HCT116 (cell line): ENCODE measurements around the gene GALNT16. TPM values are rescaled to one million over a fixed set of nuclear protein-coding genes. Genes with fewer than 3 reads are reported as not detected.

Source experiments
- ATAC-seq: fragments of 200-7000 bp; cut with Tn5 transposase; 2 replicates; pipeline ENCODE4 v1.9.1; 2020; ENCODE audit warnings: mild to moderate bottlenecking, moderate library complexity
- BruUV-seq: library from RNA; stranded (reverse); fragments of 400-500 nt; replicated peaks from 2 replicates; lab custom pipeline; 2021; lab: Mats Ljungman, UMichigan
- CTCF ChIA-PET: fragments of 300-600 bp; sonication (Branson Sonifier 250); formaldehyde crosslinking; loops from one replicate; lab custom pipeline; 2021; ENCODE audit warnings: antibody characterized with exemption; lab: Charles Lee
- POLR2A ChIA-PET: fragments of 300-600, 350-600 bp; sonication (Branson Sonifier 250); formaldehyde crosslinking; loops from one replicate; lab custom pipeline; 2021; ENCODE audit warnings: antibody characterized with exemption; lab: Charles Lee
- RAD21 ChIA-PET, 2 experiments: fragments of 300-600 bp; sonication (Branson Sonifier 250); formaldehyde crosslinking; loops; one replicate each; lab custom pipeline; 2023; ENCODE audit warnings: low total read pairs in 2 of 2; ENCODE audit not compliant: uncharacterized antibody in 2 of 2, unreplicated experiment in 2 of 2, low non-redundant PET in 1 of 2; lab: Charles Lee
- DNase-seq: peaks from one replicate; pipeline ENCODE4 v3.0.0-alpha.2; 2010; ENCODE audit warnings: low read depth, low spot score
- H2AFZ ChIP-seq: fragments of 200-600 bp; shearing (Covaris generic), sonication (generic); 2 replicates; pipeline ENCODE4 v1.6.1; 2017; ENCODE audit warnings: low read depth, mixed run types, mixed read lengths, antibody characterized with exemption, low read length; ENCODE audit not compliant: poor library complexity, severe bottlenecking
- H3K27ac ChIP-seq: 2 replicates; pipeline ENCODE4 v1.5.1; 2012; ENCODE audit warnings: low read depth, low read length
- H3K27me3 ChIP-seq: fragments of 200-600 bp; sonication (generic); 2 replicates; pipeline ENCODE4 v1.6.1; 2016; ENCODE audit warnings: mixed run types, low read length, mixed read lengths; ENCODE audit not compliant: insufficient read depth
- H3K36me3 ChIP-seq, 2 experiments: fragments of 200-500 bp in 1 of 2; fragments of 200-600 bp in 1 of 2; sonication (Bioruptor generic) in 1 of 2; sonication (generic) in 1 of 2; 2 replicates each; pipeline versions ENCODE4 v1.5.1 to v1.6.1; 2014 to 2016; ENCODE audit warnings: low read length in 2 of 2, inconsistent platforms in 1 of 2, mixed read lengths in 1 of 2, mixed run types in 1 of 2; ENCODE audit not compliant: insufficient read depth in 2 of 2, control insufficient read depth in 1 of 2
- H3K4me1 ChIP-seq, 2 experiments: fragments of 200-600 bp in 1 of 2; sonication (generic) in 1 of 2; 2 replicates each; pipeline versions ENCODE4 v1.5.1 to v1.6.1; 2012 to 2017; ENCODE audit warnings: low read length in 2 of 2, inconsistent platforms in 1 of 2, mild to moderate bottlenecking in 1 of 2, mixed read lengths in 1 of 2, mixed run types in 1 of 2, moderate library complexity in 1 of 2; ENCODE audit not compliant: insufficient read depth in 2 of 2, control insufficient read depth in 1 of 2
- H3K4me2 ChIP-seq: fragments of 200-600 bp; sonication (generic); 2 replicates; pipeline ENCODE4 v1.6.1; 2017; ENCODE audit warnings: mixed run types, low read length, mixed read lengths
- H3K4me3 ChIP-seq, 2 experiments: fragments of 200-600 bp in 1 of 2; sonication (generic) in 1 of 2; replicated peaks in 1 of 2; 2 replicates each; pipeline ENCODE4 v1.5.1; 2011 to 2016; ENCODE audit warnings: low read length in 2 of 2, control low read depth in 1 of 2, low read depth in 1 of 2, mild to moderate bottlenecking in 1 of 2, mixed read lengths in 1 of 2, mixed run types in 1 of 2
- H3K79me2 ChIP-seq: fragments of 200-600 bp; sonication (generic); 2 replicates; pipeline ENCODE4 v1.6.1; 2017; ENCODE audit warnings: mild to moderate bottlenecking, mixed run types, low read length, moderate library complexity, mixed read lengths; ENCODE audit not compliant: insufficient read depth
- H3K9ac ChIP-seq: fragments of 200-600 bp; sonication (generic); 2 replicates; pipeline ENCODE4 v1.6.1; 2016; ENCODE audit warnings: low read length, mixed read lengths
- H3K9me2 ChIP-seq: fragments of 200-600 bp; sonication (generic), shearing (Covaris generic); 2 replicates; pipeline ENCODE4 v1.6.1; 2017; ENCODE audit warnings: mixed run types, mild to moderate bottlenecking, moderate library complexity; ENCODE audit not compliant: insufficient read depth
- H3K9me3 ChIP-seq, 2 experiments: fragments of 200-500 bp in 1 of 2; fragments of 200-600 bp in 1 of 2; sonication (Bioruptor generic) in 1 of 2; sonication (generic) in 1 of 2; 2 replicates each; pipeline ENCODE4 v1.6.1; 2014 to 2017; ENCODE audit warnings: low read length in 2 of 2, mixed read lengths in 2 of 2, inconsistent platforms in 1 of 2, low read depth in 1 of 2, mild to moderate bottlenecking in 1 of 2, mixed run types in 1 of 2, moderate library complexity in 1 of 2; ENCODE audit not compliant: control insufficient read depth in 1 of 2, insufficient read depth in 1 of 2
- H4K20me1 ChIP-seq: fragments of 200-600 bp; sonication (generic), shearing (Covaris generic); 2 replicates; pipeline ENCODE4 v1.6.1; 2017; ENCODE audit warnings: mixed run types, mild to moderate bottlenecking, moderate library complexity; ENCODE audit not compliant: insufficient read depth
- CBX3 ChIP-seq: IDR thresholded peaks from 2 replicates; pipeline ENCODE4 v1.6.1; 2012; ENCODE audit warnings: low read depth
- EZH2 ChIP-seq: fragments of 200-600 bp; sonication (generic); IDR thresholded peaks from 2 replicates; pipeline ENCODE4 v1.6.1; 2017; ENCODE audit warnings: antibody characterized with exemption, mixed run types
- JUND ChIP-seq: IDR thresholded peaks from 2 replicates; pipeline ENCODE4 v1.6.1; 2012
- POLR2A ChIP-seq: IDR thresholded peaks from 2 replicates; pipeline ENCODE4 v1.7.0; 2011; ENCODE audit warnings: borderline replicate concordance; ENCODE audit not compliant: insufficient read depth, insufficient read length; ENCODE audit errors: extremely low read depth
- RAD21 ChIP-seq: IDR thresholded peaks from 2 replicates; pipeline ENCODE4 v1.6.1; 2012; ENCODE audit warnings: low read depth, mild to moderate bottlenecking
- SP1 ChIP-seq: IDR thresholded peaks from 2 replicates; pipeline ENCODE4 v1.6.1; 2012; ENCODE audit warnings: low read depth
- SRF ChIP-seq: IDR thresholded peaks from 2 replicates; pipeline ENCODE4 v1.6.1; 2012; ENCODE audit warnings: low read depth
- YY1 ChIP-seq: IDR thresholded peaks from 2 replicates; pipeline ENCODE4 v1.6.1; 2011; ENCODE audit warnings: low read length, low read depth, moderate library complexity, mild to moderate bottlenecking; ENCODE audit not compliant: insufficient replicate concordance; ENCODE audit errors: extremely low read depth
- ZNF274 ChIP-seq: fragments of 200-500 bp; sonication (Bioruptor generic); IDR thresholded peaks from 2 replicates; pipeline ENCODE4 v1.6.1; 2014; ENCODE audit warnings: mild to moderate bottlenecking, low read depth, low read length, inconsistent platforms
- intact Hi-C: fragments of 100-400 bp; cut with micrococcal nuclease; formaldehyde crosslinking; loops from 2 replicates; pipeline ENCODE4 v1.10.0; 2022
- total RNA-seq: library from RNA; stranded (reverse); gene quantifications from one replicate; pipeline ENCODE4 v1.2.1, GENCODE V29; 2021; ENCODE audit not compliant: unreplicated experiment
- TF ChIP-seq, protein P1 (sequence below), 3 experiments: fragments of 200-600 bp in 1 of 3; sonication (generic) in 1 of 3; IDR thresholded peaks in 2 of 3; conservative IDR thresholded peaks in 1 of 3; 2 replicates each; pipeline ENCODE4 v1.5.1; 2012 to 2017; ENCODE audit warnings: low read depth in 2 of 3, low read length in 2 of 3, antibody characterized with exemption in 1 of 3, borderline replicate concordance in 1 of 3, control low read depth in 1 of 3, mild to moderate bottlenecking in 1 of 3, mixed read lengths in 1 of 3, mixed run types in 1 of 3, moderate library complexity in 1 of 3; ENCODE audit not compliant: insufficient read depth in 1 of 3
- TF ChIP-seq, protein P2 (sequence below): IDR thresholded peaks from 2 replicates; pipeline ENCODE4 v1.6.1; 2012; ENCODE audit warnings: low read depth
- TF ChIP-seq, protein P3 (sequence below): IDR thresholded peaks from 2 replicates; pipeline ENCODE4 v1.6.1; 2012
- TF ChIP-seq, protein P4 (sequence below): IDR thresholded peaks from 2 replicates; pipeline ENCODE4 v1.6.1; 2011; ENCODE audit warnings: mild to moderate bottlenecking, low read length, moderate library complexity; ENCODE audit not compliant: insufficient replicate concordance; ENCODE audit errors: extremely low read depth

GALNT16 gene
- total RNA-seq, 1 experiment from 2014 or later = 0.32 TPM

DNA sequence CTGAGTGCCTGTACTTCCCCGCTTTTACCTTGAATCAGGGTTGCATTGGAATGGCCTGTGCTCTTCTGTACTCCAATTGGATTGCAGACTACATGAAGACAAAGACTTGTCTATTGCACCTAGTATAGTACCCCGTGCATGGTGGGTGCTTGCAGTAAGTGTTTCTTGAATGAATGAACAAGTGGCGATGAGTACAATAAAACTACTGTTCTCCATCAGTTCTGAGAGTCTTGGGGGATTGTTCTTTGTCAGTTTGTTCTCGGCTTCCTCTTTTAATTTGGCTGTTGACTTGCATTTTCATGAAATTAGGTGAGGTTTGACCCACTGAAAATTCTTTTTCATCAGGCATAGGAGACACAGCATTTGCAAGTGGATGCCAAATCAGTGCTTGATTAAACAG, 104.0 kb downstream of the GALNT16 start:
- ChIA-PET CTCF (no interaction called here), RAD21 (no interaction called here), POLR2A (no interaction called here)
- TF ChIP-seq, protein P1, sequence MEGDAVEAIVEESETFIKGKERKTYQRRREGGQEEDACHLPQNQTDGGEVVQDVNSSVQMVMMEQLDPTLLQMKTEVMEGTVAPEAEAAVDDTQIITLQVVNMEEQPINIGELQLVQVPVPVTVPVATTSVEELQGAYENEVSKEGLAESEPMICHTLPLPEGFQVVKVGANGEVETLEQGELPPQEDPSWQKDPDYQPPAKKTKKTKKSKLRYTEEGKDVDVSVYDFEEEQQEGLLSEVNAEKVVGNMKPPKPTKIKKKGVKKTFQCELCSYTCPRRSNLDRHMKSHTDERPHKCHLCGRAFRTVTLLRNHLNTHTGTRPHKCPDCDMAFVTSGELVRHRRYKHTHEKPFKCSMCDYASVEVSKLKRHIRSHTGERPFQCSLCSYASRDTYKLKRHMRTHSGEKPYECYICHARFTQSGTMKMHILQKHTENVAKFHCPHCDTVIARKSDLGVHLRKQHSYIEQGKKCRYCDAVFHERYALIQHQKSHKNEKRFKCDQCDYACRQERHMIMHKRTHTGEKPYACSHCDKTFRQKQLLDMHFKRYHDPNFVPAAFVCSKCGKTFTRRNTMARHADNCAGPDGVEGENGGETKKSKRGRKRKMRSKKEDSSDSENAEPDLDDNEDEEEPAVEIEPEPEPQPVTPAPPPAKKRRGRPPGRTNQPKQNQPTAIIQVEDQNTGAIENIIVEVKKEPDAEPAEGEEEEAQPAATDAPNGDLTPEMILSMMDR (IDR thresholded peaks at IDR 0.05 in 2 of 3, conservative IDR thresholded peaks at IDR 0.05 in 1 of 3; ENCODE audit: borderline replicate concordance in 1 of 3, insufficient read depth in 1 of 3, low read depth in 2 of 3, low read length in 2 of 3) = no peak
- TF ChIP-seq POLR2A = no peak
- Histone ChIP-seq H3K36me3 (no peaks in the 10 kb centered on the region), H3K9me2 (no peaks in the 10 kb centered on the region), H4K20me1 (no peaks in the 10 kb centered on the region), H3K4me2 (no peak overlapping the region), H2AFZ (no peak overlapping the region), H3K4me1 (no peaks in the 10 kb centered on the region), H3K9me3 (no peaks in the 10 kb centered on the region), H3K4me3 (no peak overlapping the region), H3K9ac (no peak overlapping the region), H3K27ac (no peak overlapping the region), H3K27me3 (no peaks in the 10 kb centered on the region), H3K79me2 (no peaks in the 10 kb centered on the region)
- ATAC-seq (no peak), DNase-seq (no peak)
- intact Hi-C loops = no loop called here
- BruUV-seq = no TSS peak

DNA sequence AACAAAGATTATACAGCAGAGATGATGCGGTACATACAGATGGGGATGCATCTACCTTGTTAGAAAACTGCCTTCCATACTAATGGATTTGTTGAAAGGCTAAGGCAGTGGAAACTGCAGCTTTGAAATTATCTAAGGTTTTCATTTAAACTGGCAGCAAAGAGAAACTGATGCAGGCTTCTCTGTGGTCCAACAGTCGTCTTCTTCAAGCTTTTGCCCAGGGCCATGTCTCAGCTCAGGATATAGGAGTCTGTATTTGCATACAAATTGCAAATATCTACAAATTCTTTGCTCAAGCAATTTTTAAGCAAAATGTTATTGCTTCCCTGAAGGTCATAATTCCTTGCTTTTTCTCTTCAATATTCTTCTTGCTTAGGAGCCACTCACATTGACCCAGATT, 104.4 kb downstream of the GALNT16 start:
- no peak for ATAC-seq
- intact Hi-C loops = no loop called here
- RAD21 ChIA-PET = no interaction called here
- TF ChIP-seq JUND (no peak), SP1 (no peak), CBX3 (no peak), RAD21 (no peak), SRF (no peak), POLR2A (no peak), EZH2 (no peak), ZNF274 (no peak), YY1 (no peak)
- TF ChIP-seq, protein P2, sequence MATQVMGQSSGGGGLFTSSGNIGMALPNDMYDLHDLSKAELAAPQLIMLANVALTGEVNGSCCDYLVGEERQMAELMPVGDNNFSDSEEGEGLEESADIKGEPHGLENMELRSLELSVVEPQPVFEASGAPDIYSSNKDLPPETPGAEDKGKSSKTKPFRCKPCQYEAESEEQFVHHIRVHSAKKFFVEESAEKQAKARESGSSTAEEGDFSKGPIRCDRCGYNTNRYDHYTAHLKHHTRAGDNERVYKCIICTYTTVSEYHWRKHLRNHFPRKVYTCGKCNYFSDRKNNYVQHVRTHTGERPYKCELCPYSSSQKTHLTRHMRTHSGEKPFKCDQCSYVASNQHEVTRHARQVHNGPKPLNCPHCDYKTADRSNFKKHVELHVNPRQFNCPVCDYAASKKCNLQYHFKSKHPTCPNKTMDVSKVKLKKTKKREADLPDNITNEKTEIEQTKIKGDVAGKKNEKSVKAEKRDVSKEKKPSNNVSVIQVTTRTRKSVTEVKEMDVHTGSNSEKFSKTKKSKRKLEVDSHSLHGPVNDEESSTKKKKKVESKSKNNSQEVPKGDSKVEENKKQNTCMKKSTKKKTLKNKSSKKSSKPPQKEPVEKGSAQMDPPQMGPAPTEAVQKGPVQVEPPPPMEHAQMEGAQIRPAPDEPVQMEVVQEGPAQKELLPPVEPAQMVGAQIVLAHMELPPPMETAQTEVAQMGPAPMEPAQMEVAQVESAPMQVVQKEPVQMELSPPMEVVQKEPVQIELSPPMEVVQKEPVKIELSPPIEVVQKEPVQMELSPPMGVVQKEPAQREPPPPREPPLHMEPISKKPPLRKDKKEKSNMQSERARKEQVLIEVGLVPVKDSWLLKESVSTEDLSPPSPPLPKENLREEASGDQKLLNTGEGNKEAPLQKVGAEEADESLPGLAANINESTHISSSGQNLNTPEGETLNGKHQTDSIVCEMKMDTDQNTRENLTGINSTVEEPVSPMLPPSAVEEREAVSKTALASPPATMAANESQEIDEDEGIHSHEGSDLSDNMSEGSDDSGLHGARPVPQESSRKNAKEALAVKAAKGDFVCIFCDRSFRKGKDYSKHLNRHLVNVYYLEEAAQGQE = no peak
- TF ChIP-seq, protein P3, sequence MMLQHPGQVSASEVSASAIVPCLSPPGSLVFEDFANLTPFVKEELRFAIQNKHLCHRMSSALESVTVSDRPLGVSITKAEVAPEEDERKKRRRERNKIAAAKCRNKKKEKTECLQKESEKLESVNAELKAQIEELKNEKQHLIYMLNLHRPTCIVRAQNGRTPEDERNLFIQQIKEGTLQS = no peak
- TF ChIP-seq, protein P4, sequence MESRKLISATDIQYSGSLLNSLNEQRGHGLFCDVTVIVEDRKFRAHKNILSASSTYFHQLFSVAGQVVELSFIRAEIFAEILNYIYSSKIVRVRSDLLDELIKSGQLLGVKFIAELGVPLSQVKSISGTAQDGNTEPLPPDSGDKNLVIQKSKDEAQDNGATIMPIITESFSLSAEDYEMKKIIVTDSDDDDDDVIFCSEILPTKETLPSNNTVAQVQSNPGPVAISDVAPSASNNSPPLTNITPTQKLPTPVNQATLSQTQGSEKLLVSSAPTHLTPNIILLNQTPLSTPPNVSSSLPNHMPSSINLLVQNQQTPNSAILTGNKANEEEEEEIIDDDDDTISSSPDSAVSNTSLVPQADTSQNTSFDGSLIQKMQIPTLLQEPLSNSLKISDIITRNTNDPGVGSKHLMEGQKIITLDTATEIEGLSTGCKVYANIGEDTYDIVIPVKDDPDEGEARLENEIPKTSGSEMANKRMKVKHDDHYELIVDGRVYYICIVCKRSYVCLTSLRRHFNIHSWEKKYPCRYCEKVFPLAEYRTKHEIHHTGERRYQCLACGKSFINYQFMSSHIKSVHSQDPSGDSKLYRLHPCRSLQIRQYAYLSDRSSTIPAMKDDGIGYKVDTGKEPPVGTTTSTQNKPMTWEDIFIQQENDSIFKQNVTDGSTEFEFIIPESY = no peak

More for the DNA sequence above, 104.4 kb downstream of the GALNT16 start:
- Histone ChIP-seq H3K4me1 (no peaks in the 10 kb centered on the region), H3K36me3 (no peaks in the 10 kb centered on the region), H3K27ac (no peak overlapping the region), H3K9ac (no peak overlapping the region), H3K4me2 (no peak overlapping the region), H3K9me2 (no peaks in the 10 kb centered on the region), H3K9me3 (no peaks in the 10 kb centered on the region), H3K4me3 (no peak overlapping the region), H3K27me3 (no peaks in the 10 kb centered on the region), H3K79me2 (no peaks in the 10 kb centered on the region), H4K20me1 (no peaks in the 10 kb centered on the region), H2AFZ (no peak overlapping the region)
- no peak for DNase-seq
- POLR2A ChIA-PET = no interaction called here
- BruUV-seq = no TSS peak
- CTCF ChIA-PET = no interaction called here
